ENCODE measurements around the gene SH3PXD2B.
"Not testable (repeated sequence)": the region's sequence is repeated elsewhere in the genome, so short reads cannot be mapped to it uniquely, and the experiment has no call there.

SH3PXD2B gene

GRCh38 chr5:172399826-172400225 is 54.5 kb downstream of the SH3PXD2B start:
- Histone ChIP-seq H3K9me3 (ENCODE audit: low read length) (no peaks in the 10 kb centered on the region), H3K36me3 (ENCODE audit: insufficient read depth, low read length) (peaks cover 10% of the 10 kb centered on the region), H3K27me3 (ENCODE audit: control insufficient read depth in 1 of 2, insufficient read depth in 2 of 2, low read length in 2 of 2) (no peaks in the 10 kb centered on the region), H3K27ac (ENCODE audit: low read depth, low read length) (no peak overlapping the region), H3K4me3 (ENCODE audit: low read depth in 1 of 2, low read length in 2 of 2) (no peak overlapping the region), H3K4me1 (ENCODE audit: insufficient read depth, low read length) (peaks cover 29% of the 10 kb centered on the region), H3K9ac (ENCODE audit: low read length) (no peak overlapping the region)

- H3K27ac ChIP-seq (ENCODE audit: low read depth, low read length) = no peak overlapping the region
- no peaks in the 10 kb centered on the region for H3K27me3 ChIP-seq (ENCODE audit: control insufficient read depth in 1 of 2, insufficient read depth in 2 of 2, low read length in 2 of 2)
- H3K9me3 ChIP-seq (ENCODE audit: low read length) = no peaks in the 10 kb centered on the region
- H3K36me3 ChIP-seq (ENCODE audit: insufficient read depth, low read length) = peaks cover 7% of the 10 kb centered on the region
- H3K4me3 ChIP-seq (ENCODE audit: low read depth in 1 of 2, low read length in 2 of 2) = no peak overlapping the region
- H3K4me1 ChIP-seq (ENCODE audit: insufficient read depth, low read length) = peaks cover 24% of the 10 kb centered on the region
- H3K9ac ChIP-seq (ENCODE audit: low read length) = no peak overlapping the region
Observed at GRCh38 chr5:172399336-172399735, 55.0 kb downstream of the SH3PXD2B start.

DNA sequence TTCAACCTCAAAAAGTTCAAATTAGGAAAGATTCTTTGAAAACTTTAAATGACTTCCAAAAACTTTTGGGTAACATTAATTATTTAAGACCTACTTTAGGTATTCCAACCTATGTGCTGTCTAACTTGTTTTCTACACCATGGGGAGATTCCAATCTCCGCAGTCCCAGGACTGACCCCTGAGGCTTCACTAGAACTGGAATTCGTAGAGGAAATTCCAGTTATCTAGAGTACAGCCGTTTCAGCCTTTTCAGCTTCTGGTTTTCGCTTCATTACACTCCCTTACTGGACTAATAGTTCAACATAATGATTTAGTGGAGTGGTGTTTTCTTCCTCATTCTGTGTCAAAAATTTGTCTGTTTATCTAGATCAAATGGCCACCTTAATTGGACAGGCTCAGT is 55.7 kb downstream of the SH3PXD2B start:
- H3K27me3 ChIP-seq (ENCODE audit: control insufficient read depth in 1 of 2, insufficient read depth in 2 of 2, low read length in 2 of 2); H3K36me3 ChIP-seq (ENCODE audit: insufficient read depth, low read length); H3K4me3 ChIP-seq (ENCODE audit: low read depth in 1 of 2, low read length in 2 of 2); H3K27ac ChIP-seq (ENCODE audit: low read depth, low read length); H3K9ac ChIP-seq (ENCODE audit: low read length); H3K9me3 ChIP-seq (ENCODE audit: low read length): not testable (repeated sequence)
- peaks cover 19% of the 10 kb centered on the region for H3K4me1 ChIP-seq (ENCODE audit: insufficient read depth, low read length)

DNA sequence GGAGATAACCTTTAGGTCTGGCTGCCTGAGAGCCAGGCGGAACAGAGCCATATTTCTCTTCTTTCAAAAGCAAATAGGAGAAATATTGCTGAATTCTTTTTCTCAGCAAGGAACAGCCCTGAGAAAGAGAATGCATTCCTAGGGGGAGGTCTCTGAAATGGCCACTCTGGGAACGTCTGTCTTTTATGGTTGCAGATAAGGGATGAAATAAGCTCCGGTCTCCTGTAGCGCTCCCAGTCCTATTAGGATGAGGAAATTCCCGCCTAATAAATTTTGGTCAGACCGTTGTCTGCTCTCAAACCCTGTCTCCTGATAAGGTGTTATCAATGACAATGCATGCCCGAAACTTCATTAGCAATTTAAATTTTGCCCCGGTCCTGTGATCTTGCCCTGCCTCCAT is 57.3 kb downstream of the SH3PXD2B start:
- H3K27ac ChIP-seq (ENCODE audit: low read depth, low read length); H3K9me3 ChIP-seq (ENCODE audit: low read length); H3K9ac ChIP-seq (ENCODE audit: low read length): not testable (repeated sequence)

DNA sequence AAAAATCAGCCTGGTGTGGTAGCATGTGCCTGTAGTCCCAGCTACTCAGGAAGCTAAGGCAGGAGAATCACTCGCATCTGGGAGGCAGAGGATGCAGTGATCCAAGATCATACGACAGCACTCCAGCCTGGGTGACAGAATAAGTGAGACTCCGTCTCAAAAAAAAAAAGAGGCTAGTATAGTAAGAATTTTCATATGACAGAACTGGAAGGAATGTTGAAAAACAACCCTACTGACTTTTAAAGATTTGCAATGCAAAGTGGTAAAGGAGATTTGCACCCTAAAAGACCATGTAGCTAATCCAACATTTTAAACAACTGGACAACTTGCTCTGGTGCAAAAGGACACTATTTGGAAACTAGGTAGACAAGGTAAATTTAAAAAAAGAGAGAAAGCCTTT is 58.1 kb downstream of the SH3PXD2B start:
- Histone ChIP-seq H3K27me3 (ENCODE audit: control insufficient read depth in 1 of 2, insufficient read depth in 2 of 2, low read length in 2 of 2) (no peaks in the 10 kb centered on the region), H3K4me3 (ENCODE audit: low read depth in 1 of 2, low read length in 2 of 2) (no peak overlapping the region), H3K4me1 (ENCODE audit: insufficient read depth, low read length) (peaks cover 5% of the 10 kb centered on the region), H3K27ac (ENCODE audit: low read depth, low read length) (no peak overlapping the region), H3K9ac (ENCODE audit: low read length) (no peak overlapping the region), H3K36me3 (ENCODE audit: insufficient read depth, low read length) (peaks cover 7% of the 10 kb centered on the region), H3K9me3 (ENCODE audit: low read length) (no peaks in the 10 kb centered on the region)

More for the DNA sequence above, 57.3 kb downstream of the SH3PXD2B start:
- H3K4me3 ChIP-seq (ENCODE audit: low read depth in 1 of 2, low read length in 2 of 2); H3K27me3 ChIP-seq (ENCODE audit: control insufficient read depth in 1 of 2, insufficient read depth in 2 of 2, low read length in 2 of 2); H3K36me3 ChIP-seq (ENCODE audit: insufficient read depth, low read length); H3K4me1 ChIP-seq (ENCODE audit: insufficient read depth, low read length): not testable (repeated sequence)

- Histone ChIP-seq H3K27ac (ENCODE audit: low read depth, low read length) (no peak overlapping the region), H3K9ac (ENCODE audit: low read length) (no peak overlapping the region), H3K9me3 (ENCODE audit: low read length) (no peaks in the 10 kb centered on the region), H3K36me3 (ENCODE audit: insufficient read depth, low read length) (peaks cover 8% of the 10 kb centered on the region), H3K4me1 (ENCODE audit: insufficient read depth, low read length) (peaks cover 5% of the 10 kb centered on the region), H3K27me3 (ENCODE audit: control insufficient read depth in 1 of 2, insufficient read depth in 2 of 2, low read length in 2 of 2) (no peaks in the 10 kb centered on the region), H3K4me3 (ENCODE audit: low read depth in 1 of 2, low read length in 2 of 2) (no peak overlapping the region)
Observed at GRCh38 chr5:172395483-172395882, 58.8 kb downstream of the SH3PXD2B start.

DNA sequence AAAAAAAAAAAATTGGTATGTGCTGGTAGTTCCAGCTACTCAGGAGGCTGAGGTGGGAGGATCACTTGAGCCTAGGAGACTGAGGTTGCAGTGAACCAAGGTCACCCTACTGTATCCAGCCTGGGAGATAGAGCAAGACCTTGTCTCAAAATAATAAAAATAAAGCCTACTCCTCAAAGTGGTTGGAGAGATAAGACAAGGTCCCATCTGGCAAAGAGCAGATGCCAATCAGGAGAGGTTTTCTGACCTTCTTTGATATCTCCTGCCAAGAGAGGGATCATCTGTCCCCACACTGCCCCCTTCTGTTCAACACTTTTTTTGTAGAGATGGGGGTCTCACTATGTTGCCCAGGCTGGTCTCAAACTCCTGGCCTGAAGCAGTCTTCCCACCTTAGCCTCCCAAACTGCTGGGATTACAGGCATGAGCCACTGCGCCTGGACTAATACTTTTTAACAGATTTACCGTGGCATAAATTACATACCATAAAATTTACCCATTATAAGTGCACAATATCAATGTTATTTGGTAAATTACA is 64.7 kb downstream of the SH3PXD2B start:
- H3K9me3 ChIP-seq (ENCODE audit: low read length) = no peaks in the 10 kb centered on the region
- H3K9ac ChIP-seq (ENCODE audit: low read length) = no peak overlapping the region
- H3K4me1 ChIP-seq (ENCODE audit: insufficient read depth, low read length) = peaks cover 16% of the 10 kb centered on the region
- no peak overlapping the region for H3K4me3 ChIP-seq (ENCODE audit: low read depth in 1 of 2, low read length in 2 of 2)
- H3K36me3 ChIP-seq (ENCODE audit: insufficient read depth, low read length) = peaks cover 27% of the 10 kb centered on the region
- H3K27me3 ChIP-seq (ENCODE audit: control insufficient read depth in 1 of 2, insufficient read depth in 2 of 2, low read length in 2 of 2) = no peaks in the 10 kb centered on the region
- H3K27ac ChIP-seq (ENCODE audit: low read depth, low read length) = no peak overlapping the region

DNA sequence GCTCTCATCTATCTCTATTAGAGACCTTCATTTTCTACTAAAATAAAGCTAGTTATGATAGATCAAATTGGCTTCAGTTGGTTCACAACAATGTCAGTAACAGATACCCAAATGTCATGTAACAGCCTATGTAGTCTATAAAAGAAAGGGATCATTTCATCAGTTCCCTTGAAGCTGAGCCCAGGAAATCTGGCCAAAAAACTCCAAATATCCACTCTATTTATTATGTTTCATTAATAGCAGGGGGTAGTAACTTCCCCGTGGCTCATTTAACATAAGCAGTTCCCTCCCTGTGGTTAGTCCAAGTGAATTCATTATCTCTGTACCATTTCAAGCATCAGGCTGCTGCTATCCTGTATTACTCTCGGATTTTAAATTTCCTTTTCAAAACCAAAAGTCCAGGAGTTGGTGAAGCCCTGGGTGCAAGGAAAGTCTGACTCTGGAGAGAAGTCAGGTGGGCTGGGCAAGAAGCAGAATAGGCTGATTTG is 66.0 kb downstream of the SH3PXD2B start:
- no peaks in the 10 kb centered on the region for H3K27me3 ChIP-seq (ENCODE audit: control insufficient read depth in 1 of 2, insufficient read depth in 2 of 2, low read length in 2 of 2)
- H3K9me3 ChIP-seq (ENCODE audit: low read length) = no peaks in the 10 kb centered on the region
- H3K4me3 ChIP-seq (ENCODE audit: low read depth in 1 of 2, low read length in 2 of 2) = no peak overlapping the region
- H3K4me1 ChIP-seq (ENCODE audit: insufficient read depth, low read length) = peaks cover 16% of the 10 kb centered on the region
- peaks cover 27% of the 10 kb centered on the region for H3K36me3 ChIP-seq (ENCODE audit: insufficient read depth, low read length)
- no peak overlapping the region for H3K9ac ChIP-seq (ENCODE audit: low read length)
- no peak overlapping the region for H3K27ac ChIP-seq (ENCODE audit: low read depth, low read length)

GRCh38 chr5:172385707-172386106 is 68.6 kb downstream of the SH3PXD2B start:
- Histone ChIP-seq H3K4me1 (ENCODE audit: insufficient read depth, low read length) (peaks cover 24% of the 10 kb centered on the region), H3K4me3 (ENCODE audit: low read depth in 1 of 2, low read length in 2 of 2) (no peak overlapping the region), H3K9ac (ENCODE audit: low read length) (no peak overlapping the region), H3K27me3 (ENCODE audit: control insufficient read depth in 1 of 2, insufficient read depth in 2 of 2, low read length in 2 of 2) (no peaks in the 10 kb centered on the region), H3K9me3 (ENCODE audit: low read length) (no peaks in the 10 kb centered on the region), H3K36me3 (ENCODE audit: insufficient read depth, low read length) (peaks cover 27% of the 10 kb centered on the region), H3K27ac (ENCODE audit: low read depth, low read length) (peak overlapping the region; percentile 7)

- Histone ChIP-seq H3K9ac (ENCODE audit: low read length) (no peak overlapping the region), H3K27me3 (ENCODE audit: control insufficient read depth in 1 of 2, insufficient read depth in 2 of 2, low read length in 2 of 2) (no peaks in the 10 kb centered on the region), H3K4me3 (ENCODE audit: low read depth in 1 of 2, low read length in 2 of 2) (no peak overlapping the region), H3K4me1 (ENCODE audit: insufficient read depth, low read length) (peaks cover 28% of the 10 kb centered on the region), H3K36me3 (ENCODE audit: insufficient read depth, low read length) (peaks cover 22% of the 10 kb centered on the region), H3K9me3 (ENCODE audit: low read length) (no peaks in the 10 kb centered on the region), H3K27ac (ENCODE audit: low read depth, low read length) (no peak overlapping the region)
Observed at GRCh38 chr5:172385010-172385563, 69.2 kb downstream of the SH3PXD2B start.

DNA sequence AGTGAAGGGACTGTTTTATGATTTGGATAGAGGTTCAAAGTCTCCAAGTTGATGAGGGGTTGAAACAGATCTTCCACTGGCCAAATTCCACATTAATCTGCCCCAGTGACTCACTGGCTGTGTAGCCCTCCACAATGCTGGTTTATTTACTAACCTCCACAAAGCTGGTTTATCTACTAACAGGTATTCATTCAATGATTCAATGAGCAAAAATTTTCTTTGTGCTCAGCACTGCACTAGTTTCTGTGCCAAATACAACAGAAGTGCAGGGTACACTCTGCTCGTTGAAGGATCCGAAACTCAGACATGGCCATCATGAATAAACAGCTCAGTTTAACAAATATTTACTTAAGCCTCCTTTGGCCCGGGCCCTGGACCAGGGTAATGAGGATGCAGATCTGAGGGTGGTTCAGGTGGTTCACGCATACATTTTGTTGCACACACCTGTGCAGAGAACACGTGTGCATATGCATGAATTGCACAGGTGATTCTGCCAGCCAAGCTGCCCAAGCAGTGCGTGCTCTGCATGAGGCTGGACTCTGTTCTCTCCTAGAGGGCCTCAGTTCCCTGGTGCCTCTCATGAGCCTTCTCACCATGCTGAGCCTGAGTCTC is 71.0 kb downstream of the SH3PXD2B start:
- H3K4me1 ChIP-seq (ENCODE audit: insufficient read depth, low read length) = peaks cover 28% of the 10 kb centered on the region
- no peaks in the 10 kb centered on the region for H3K9me3 ChIP-seq (ENCODE audit: low read length)
- peaks cover 18% of the 10 kb centered on the region for H3K36me3 ChIP-seq (ENCODE audit: insufficient read depth, low read length)
- no peak overlapping the region for H3K9ac ChIP-seq (ENCODE audit: low read length)
- no peak overlapping the region for H3K4me3 ChIP-seq (ENCODE audit: low read depth in 1 of 2, low read length in 2 of 2)
- H3K27ac ChIP-seq (ENCODE audit: low read depth, low read length) = peak overlapping the region; percentile 20
- H3K27me3 ChIP-seq (ENCODE audit: control insufficient read depth in 1 of 2, insufficient read depth in 2 of 2, low read length in 2 of 2) = no peaks in the 10 kb centered on the region
